Measurements from ENCODE around the gene PLEKHG5. TPM values are rescaled to one million over a fixed set of nuclear protein-coding genes. Genes with fewer than 3 reads are reported as not detected.

The PLEKHG5 gene
- total RNA-seq, 1 donor from 2014 or later: 12.2 TPM

- peak; percentile 54 for ATAC-seq
- DNase-seq: no peak
Measured at GRCh38 chr1:6424619-6425593, 66.6 kb downstream of the PLEKHG5 start, which contains the start of gene ESPN. Gene ESPN (plus strand): TSS chr1:6424776. CDS start chr1:6424956, 180 bp downstream.

DNA sequence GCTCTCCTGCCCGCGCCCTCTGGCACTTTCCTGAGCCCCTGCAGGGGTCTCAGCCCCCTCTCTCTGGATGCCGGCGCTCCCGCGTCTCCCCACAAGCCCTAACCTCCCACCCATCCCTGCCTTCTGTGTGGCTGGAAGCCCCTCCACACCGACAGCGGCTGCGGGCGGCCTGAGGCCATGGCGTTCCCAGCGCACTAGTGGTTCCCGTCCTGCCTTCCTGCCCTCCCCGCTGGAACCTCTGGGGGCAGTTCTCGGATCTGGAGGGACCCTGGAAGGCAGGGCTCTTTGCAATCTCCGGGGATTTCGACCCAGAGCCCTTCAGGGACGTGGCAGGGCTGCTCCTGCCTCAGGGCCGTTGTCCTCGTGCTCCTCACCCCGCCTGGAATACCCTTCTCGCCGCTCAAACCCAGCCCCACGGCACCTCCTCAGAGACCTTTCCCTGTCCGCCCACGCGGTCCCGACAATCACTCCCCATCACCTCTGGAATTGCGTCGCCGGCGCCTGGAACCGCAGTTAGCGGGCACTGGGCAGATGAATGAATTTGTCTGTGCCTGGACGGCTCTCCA, 67.4 kb downstream of the PLEKHG5 start:
- TF ChIP-seq, protein P1, sequence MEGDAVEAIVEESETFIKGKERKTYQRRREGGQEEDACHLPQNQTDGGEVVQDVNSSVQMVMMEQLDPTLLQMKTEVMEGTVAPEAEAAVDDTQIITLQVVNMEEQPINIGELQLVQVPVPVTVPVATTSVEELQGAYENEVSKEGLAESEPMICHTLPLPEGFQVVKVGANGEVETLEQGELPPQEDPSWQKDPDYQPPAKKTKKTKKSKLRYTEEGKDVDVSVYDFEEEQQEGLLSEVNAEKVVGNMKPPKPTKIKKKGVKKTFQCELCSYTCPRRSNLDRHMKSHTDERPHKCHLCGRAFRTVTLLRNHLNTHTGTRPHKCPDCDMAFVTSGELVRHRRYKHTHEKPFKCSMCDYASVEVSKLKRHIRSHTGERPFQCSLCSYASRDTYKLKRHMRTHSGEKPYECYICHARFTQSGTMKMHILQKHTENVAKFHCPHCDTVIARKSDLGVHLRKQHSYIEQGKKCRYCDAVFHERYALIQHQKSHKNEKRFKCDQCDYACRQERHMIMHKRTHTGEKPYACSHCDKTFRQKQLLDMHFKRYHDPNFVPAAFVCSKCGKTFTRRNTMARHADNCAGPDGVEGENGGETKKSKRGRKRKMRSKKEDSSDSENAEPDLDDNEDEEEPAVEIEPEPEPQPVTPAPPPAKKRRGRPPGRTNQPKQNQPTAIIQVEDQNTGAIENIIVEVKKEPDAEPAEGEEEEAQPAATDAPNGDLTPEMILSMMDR (IDR thresholded peaks at IDR 0.05): no peak
- Histone ChIP-seq H3K27me3 (peaks cover 89% of the 10 kb centered on the region), H3K27ac (no peak overlapping the region), H3K4me1 (peaks cover 33% of the 10 kb centered on the region), H3K4me3 (no peak overlapping the region), H3K36me3 (no peaks in the 10 kb centered on the region), H3K9me3 (no peaks in the 10 kb centered on the region)
- intact Hi-C loops (cut with DNase I): no loop called here
- ATAC-seq (no peak), DNase-seq (no peak)

More at GRCh38 chr1:6424619-6425593, 66.6 kb downstream of the PLEKHG5 start, which contains the start of gene ESPN:
- H3K4me1 ChIP-seq: peaks cover 25% of the 10 kb centered on the region
- no peaks in the 10 kb centered on the region for H3K9me3 ChIP-seq
- intact Hi-C loops (cut with DNase I): no loop called here
- no peaks in the 10 kb centered on the region for H3K36me3 ChIP-seq
- H3K27ac ChIP-seq: no peak within 1 kb of the TSS
- TF ChIP-seq, protein P1 (IDR thresholded peaks at IDR 0.05): no peak
- H3K4me3 ChIP-seq: no peak within 1 kb of the TSS
- peaks cover 82% of the 10 kb centered on the region for H3K27me3 ChIP-seq

DNA sequence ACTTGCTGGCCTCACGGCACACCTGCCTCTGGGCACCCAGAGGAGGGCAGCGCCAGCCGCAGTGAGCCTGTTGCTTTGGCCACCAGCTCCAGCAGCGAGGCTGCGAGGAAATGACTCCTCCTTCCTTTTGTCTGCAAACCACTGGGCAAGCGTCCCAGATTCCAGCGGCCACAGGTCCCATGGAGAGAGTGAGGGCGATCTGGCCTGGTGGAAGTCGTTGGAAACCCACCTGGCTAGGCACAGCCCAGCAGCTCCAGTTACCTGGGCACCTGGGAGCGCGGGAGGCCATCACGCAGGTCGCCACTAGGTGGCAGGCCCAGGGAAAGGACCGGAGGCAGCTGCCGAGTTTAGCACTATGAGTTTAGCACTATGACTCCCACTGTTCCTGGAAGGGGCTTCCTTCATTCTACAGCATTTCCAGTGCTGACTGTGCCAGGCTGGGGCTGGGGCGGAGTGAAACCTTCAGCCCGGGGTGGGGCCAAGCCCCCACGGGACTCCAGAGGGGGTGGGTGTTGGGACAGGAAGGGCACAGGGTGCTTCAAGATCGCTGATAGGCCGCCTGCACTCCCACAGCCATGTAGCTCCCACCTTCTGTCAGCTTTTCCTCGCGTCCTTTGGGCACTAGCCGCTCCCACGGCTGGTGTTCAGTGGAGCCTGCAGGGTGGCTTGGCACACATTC, 68.0 kb downstream of the PLEKHG5 start:
- TF ChIP-seq, protein P1 (IDR thresholded peaks at IDR 0.05): peak; percentile 73
- H3K4me1 ChIP-seq: peaks cover 34% of the 10 kb centered on the region
- ATAC-seq: peak; percentile 69
- H3K36me3 ChIP-seq: no peaks in the 10 kb centered on the region
- H3K27ac ChIP-seq: no peak overlapping the region
- H3K27me3 ChIP-seq: peaks cover 93% of the 10 kb centered on the region
- H3K4me3 ChIP-seq: no peak overlapping the region
- intact Hi-C loops (cut with DNase I): no loop called here
- DNase-seq: peak; percentile 84
- no peaks in the 10 kb centered on the region for H3K9me3 ChIP-seq

- Histone ChIP-seq H3K9me3 (no peaks in the 10 kb centered on the region), H3K36me3 (no peaks in the 10 kb centered on the region), H3K27ac (no peak overlapping the region), H3K4me3 (no peak overlapping the region), H3K4me1 (peaks cover 34% of the 10 kb centered on the region), H3K27me3 (peaks cover 93% of the 10 kb centered on the region)
- intact Hi-C loops (cut with DNase I): no loop called here
- no peak for DNase-seq
- ATAC-seq: no peak
- TF ChIP-seq, protein P1 (IDR thresholded peaks at IDR 0.05): no peak
Measured at GRCh38 chr1:6421266-6421665, 70.2 kb downstream of the PLEKHG5 start.

DNA sequence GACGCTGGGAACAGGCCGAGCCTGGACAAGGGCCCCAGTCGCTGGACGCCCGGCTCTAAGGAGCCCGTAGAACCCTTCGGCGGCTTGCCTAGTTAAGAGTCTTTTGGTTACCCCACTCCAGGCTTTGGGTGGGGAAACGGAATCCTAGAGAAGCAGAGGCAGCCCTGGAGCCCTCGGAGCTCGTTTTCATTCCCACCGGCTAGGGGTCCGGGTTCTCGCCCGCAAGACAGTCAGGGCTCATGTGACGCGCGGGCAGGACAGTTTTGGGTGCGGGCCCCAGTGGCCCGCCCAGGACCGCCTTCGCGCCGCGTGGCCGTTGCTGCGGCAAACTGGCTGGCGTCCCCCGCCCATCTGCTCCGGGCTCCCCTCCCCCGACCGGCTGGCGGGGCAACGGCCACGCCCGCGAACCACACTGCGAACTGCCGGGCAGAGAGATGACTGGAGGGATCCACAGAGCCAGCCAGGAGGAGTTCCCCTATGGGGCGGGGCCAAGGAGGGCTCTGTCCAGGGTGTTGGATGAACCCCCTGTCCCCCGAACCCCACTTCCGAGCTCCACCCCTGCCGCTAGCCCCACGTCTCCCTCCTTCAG, 70.9 kb downstream of the PLEKHG5 start:
- H3K27me3 ChIP-seq: peaks cover 93% of the 10 kb centered on the region
- no peak for DNase-seq
- no peaks in the 10 kb centered on the region for H3K36me3 ChIP-seq
- TF ChIP-seq, protein P1 (IDR thresholded peaks at IDR 0.05): no peak
- no peak overlapping the region for H3K27ac ChIP-seq
- peaks cover 34% of the 10 kb centered on the region for H3K4me1 ChIP-seq
- no peak for ATAC-seq
- intact Hi-C loops (cut with DNase I): no loop called here
- H3K4me3 ChIP-seq: peak overlapping the region; percentile 40
- no peaks in the 10 kb centered on the region for H3K9me3 ChIP-seq
